Measurements from ENCODE around the gene ARSG. TPM values are rescaled to one million over a fixed set of nuclear protein-coding genes. Genes with fewer than 3 reads are reported as not detected.

Gene ARSG
- total RNA-seq, 2 donors from 2014 or later, result 5.4 to 16.9 TPM

DNA sequence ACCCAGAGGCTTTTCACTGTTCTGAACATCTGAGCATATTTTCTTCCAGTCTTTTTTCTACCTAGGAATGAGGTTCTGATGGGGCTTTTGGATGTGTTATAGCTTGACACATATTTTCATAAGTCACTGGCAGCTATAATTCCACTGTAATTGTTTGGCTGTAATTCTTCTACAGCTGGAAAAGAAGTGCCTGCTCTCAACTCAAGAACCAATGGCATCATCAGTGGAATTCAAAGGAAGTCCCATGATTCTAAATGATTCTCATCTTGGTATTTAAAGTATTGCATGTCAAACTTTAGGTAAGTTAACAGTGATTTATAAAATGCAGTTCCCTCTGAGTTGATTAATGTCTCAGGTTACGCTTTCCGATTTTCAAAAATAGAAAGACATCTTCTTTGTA, 149.2 kb downstream of the ARSG start:
- Histone ChIP-seq H3K27ac (no peak overlapping the region), H3K27me3 (replicated peaks; ENCODE audit: insufficient read depth) (no peaks in the 10 kb centered on the region), H3K9me3 (no peaks in the 10 kb centered on the region), H3K4me1 (ENCODE audit: control insufficient read depth in 1 of 2, low read depth in 2 of 2) (peaks cover 0 to 7% of the 10 kb centered on the region in 2 donors), H3K36me3 (peaks cover 7% of the 10 kb centered on the region), H3K4me3 (no peak overlapping the region)
- ATAC-seq (ENCODE audit: insufficient number of reproducible peaks, low FRiP score, low read depth), result no peak
- no peak for DNase-seq (ENCODE audit: low spot score)
- TF ChIP-seq, protein P1, sequence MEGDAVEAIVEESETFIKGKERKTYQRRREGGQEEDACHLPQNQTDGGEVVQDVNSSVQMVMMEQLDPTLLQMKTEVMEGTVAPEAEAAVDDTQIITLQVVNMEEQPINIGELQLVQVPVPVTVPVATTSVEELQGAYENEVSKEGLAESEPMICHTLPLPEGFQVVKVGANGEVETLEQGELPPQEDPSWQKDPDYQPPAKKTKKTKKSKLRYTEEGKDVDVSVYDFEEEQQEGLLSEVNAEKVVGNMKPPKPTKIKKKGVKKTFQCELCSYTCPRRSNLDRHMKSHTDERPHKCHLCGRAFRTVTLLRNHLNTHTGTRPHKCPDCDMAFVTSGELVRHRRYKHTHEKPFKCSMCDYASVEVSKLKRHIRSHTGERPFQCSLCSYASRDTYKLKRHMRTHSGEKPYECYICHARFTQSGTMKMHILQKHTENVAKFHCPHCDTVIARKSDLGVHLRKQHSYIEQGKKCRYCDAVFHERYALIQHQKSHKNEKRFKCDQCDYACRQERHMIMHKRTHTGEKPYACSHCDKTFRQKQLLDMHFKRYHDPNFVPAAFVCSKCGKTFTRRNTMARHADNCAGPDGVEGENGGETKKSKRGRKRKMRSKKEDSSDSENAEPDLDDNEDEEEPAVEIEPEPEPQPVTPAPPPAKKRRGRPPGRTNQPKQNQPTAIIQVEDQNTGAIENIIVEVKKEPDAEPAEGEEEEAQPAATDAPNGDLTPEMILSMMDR (IDR thresholded peaks at IDR 0.05), result no peak

DNA sequence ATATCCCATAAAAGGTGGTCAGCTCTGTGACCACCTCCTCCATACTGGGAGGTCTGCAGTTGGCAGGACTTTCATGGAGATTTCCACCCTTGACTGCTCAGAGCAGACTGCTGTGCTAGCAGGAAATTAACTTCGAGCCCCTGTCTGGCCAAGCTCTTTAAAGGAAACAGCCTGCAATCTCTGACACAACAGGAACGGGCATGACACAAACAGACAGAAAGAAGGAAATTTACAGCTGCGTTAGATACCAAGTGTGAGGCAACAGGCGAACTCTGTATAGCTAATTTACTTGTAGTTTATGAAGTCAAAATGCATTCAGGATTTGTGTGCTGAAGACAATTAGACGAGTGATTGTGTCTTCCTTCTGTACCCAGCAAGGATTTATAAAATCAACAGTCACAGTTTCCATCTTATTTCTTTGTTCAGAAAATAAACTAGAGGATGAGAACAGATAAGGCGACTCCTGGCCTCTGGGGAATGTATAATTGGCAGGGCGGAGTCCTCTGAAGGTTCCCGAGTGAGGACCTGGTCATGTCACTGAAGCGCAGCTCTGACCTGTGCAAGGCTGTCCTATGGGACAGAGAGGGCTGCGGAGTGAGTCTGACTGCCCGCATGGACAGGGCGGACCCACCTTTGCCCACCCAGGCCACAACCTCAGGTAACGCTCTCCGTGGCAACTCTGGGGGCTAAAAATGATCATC, 149.9 kb downstream of the ARSG start:
- H3K4me3 ChIP-seq, result no peak overlapping the region
- no peaks in the 10 kb centered on the region for H3K27me3 ChIP-seq (replicated peaks; ENCODE audit: insufficient read depth)
- no peak for DNase-seq (ENCODE audit: low spot score)
- H3K27ac ChIP-seq, result no peak overlapping the region
- H3K4me1 ChIP-seq (ENCODE audit: control insufficient read depth in 1 of 2, low read depth in 2 of 2), result peaks cover 0 to 7% of the 10 kb centered on the region in 2 donors
- peaks cover 5% of the 10 kb centered on the region for H3K36me3 ChIP-seq
- TF ChIP-seq, protein P1 (IDR thresholded peaks at IDR 0.05), result no peak
- ATAC-seq (ENCODE audit: insufficient number of reproducible peaks, low FRiP score, low read depth), result no peak
- H3K9me3 ChIP-seq, result no peaks in the 10 kb centered on the region

DNA sequence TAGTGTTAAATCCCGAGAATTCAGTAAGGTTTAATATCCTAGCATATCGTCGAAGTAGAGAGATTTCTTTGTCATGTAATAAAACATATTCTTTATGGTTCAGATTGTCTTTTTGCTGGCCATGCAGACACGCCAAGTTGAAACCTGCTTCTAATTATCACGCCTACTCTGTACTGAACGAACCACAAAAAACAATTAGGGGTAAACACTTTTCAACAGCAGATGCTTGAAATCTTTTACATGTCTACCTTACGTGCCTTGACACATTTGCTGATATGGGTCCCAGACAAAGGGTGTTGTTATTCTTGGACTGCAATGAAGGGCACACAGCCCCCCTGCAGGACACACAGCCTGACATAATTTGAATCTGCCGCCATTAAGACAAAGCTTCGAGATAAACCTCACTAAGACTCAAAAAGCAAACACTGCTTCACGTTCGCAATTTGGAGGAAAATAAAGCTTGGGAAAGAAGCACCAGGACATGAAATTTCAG, 152.7 kb downstream of the ARSG start:
- ATAC-seq (ENCODE audit: insufficient number of reproducible peaks, low FRiP score, low read depth) (no peak), DNase-seq (ENCODE audit: low spot score) (no peak)
- H3K4me3 ChIP-seq, result no peak overlapping the region
- no peaks in the 10 kb centered on the region for H3K9me3 ChIP-seq
- TF ChIP-seq, protein P1 (IDR thresholded peaks at IDR 0.05), result no peak
- peaks cover 0 to 7% of the 10 kb centered on the region in 2 donors for H3K4me1 ChIP-seq (ENCODE audit: control insufficient read depth in 1 of 2, low read depth in 2 of 2)
- no peaks in the 10 kb centered on the region for H3K27me3 ChIP-seq (replicated peaks; ENCODE audit: insufficient read depth)
- no peak overlapping the region for H3K27ac ChIP-seq
- H3K36me3 ChIP-seq, result peaks cover 15% of the 10 kb centered on the region

DNA sequence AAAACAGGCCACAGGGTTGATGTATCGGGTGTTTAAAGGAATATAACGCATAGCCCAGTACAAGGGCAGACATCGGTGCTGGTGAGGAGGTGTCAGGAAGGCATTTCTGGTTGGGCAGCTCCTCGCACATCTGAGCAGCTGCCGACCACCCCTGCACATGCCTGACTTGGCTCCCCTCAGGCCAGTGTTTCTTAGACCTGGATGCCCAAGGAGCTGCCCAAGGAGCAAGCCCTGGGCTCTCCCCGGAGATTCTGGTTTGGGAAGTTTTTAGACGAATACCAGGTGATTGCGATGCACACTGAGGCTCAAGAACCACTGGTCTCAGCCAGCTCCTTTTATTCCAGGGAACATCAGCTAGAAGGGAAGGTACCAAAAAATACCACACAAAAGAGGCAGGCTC, 154.4 kb downstream of the ARSG start:
- Histone ChIP-seq H3K27me3 (replicated peaks; ENCODE audit: insufficient read depth) (no peaks in the 10 kb centered on the region), H3K27ac (no peak overlapping the region), H3K36me3 (peaks cover 30% of the 10 kb centered on the region), H3K4me1 (ENCODE audit: control insufficient read depth in 1 of 2, low read depth in 2 of 2) (peaks cover 0 to 7% of the 10 kb centered on the region in 2 donors), H3K9me3 (no peaks in the 10 kb centered on the region), H3K4me3 (no peak overlapping the region)
- TF ChIP-seq, protein P1 (IDR thresholded peaks at IDR 0.05), result no peak
- ATAC-seq (ENCODE audit: insufficient number of reproducible peaks, low FRiP score, low read depth), result no peak
- no peak for DNase-seq (ENCODE audit: low spot score)

DNA sequence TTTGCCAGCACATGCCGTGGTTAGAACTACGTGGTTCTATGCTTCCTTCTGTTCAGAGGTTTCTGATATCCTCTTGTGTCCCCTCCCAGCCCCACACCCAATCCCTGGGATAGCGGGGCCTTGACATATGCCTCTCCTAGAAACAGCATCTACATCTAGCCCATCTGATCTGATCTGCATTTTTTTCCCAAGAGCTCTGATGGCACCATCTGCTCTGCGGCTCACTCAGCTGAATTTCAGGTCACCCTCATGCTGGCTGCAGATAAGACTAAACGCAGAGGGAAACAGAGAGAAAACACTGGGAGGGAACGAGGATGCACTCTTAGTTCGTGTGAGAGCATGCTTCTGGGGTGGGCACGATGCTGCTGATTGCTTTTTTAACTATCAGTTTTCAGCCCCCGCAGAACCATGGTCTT, 155.3 kb downstream of the ARSG start:
- ATAC-seq (ENCODE audit: insufficient number of reproducible peaks, low FRiP score, low read depth) (no peak), DNase-seq (ENCODE audit: low spot score) (no peak)
- Histone ChIP-seq H3K4me3 (no peak overlapping the region), H3K27me3 (replicated peaks; ENCODE audit: insufficient read depth) (no peaks in the 10 kb centered on the region), H3K9me3 (no peaks in the 10 kb centered on the region), H3K4me1 (ENCODE audit: control insufficient read depth in 1 of 2, low read depth in 2 of 2) (peaks cover 0 to 7% of the 10 kb centered on the region in 2 donors), H3K36me3 (peaks cover 34% of the 10 kb centered on the region), H3K27ac (no peak overlapping the region)
- TF ChIP-seq, protein P1 (IDR thresholded peaks at IDR 0.05), result no peak

All from thoracic aorta (tissue), 2 donors.